DOHH2 (cell line): ENCODE data around the gene CCNB1IP1.

Experiments
- EZH2phosphoT487 ChIP-seq: fragments of 200-600 bp; sonication (generic); IDR thresholded peaks from 2 replicates; pipeline ENCODE4 v1.6.1; 2017; ENCODE audit warnings: borderline replicate concordance, mild to moderate bottlenecking, antibody characterized with exemption, low read length, moderate library complexity, mixed read lengths
- TF ChIP-seq, protein P1 (sequence below): fragments of 200-600 bp; sonication (generic); IDR thresholded peaks from one replicate; pipeline ENCODE4 v1.5.1; 2014; ENCODE audit warnings: antibody characterized with exemption, mild to moderate bottlenecking, low read depth, low read length; ENCODE audit not compliant: poor library complexity, severe bottlenecking

DNA sequence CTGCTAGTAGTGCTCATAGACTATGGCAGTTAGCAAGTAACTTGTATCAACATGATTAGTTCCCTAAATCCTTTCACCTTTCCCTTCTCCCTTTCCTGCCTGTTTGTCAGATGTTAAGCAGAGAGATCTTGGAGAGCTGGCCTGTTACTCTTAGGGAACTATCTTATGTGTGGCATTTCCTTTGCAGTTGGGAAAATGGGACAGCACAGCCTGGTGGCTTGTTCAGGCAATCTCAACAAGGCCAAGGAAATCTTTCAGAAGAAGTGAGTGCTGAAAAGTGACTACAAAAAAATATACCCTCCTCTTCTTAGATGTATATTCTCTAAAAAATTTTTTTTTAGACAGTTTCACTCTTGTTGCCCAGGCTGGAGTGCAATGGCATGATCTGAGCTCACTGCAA, 17.8 kb upstream of the CCNB1IP1 start:
- TF ChIP-seq, protein P1, sequence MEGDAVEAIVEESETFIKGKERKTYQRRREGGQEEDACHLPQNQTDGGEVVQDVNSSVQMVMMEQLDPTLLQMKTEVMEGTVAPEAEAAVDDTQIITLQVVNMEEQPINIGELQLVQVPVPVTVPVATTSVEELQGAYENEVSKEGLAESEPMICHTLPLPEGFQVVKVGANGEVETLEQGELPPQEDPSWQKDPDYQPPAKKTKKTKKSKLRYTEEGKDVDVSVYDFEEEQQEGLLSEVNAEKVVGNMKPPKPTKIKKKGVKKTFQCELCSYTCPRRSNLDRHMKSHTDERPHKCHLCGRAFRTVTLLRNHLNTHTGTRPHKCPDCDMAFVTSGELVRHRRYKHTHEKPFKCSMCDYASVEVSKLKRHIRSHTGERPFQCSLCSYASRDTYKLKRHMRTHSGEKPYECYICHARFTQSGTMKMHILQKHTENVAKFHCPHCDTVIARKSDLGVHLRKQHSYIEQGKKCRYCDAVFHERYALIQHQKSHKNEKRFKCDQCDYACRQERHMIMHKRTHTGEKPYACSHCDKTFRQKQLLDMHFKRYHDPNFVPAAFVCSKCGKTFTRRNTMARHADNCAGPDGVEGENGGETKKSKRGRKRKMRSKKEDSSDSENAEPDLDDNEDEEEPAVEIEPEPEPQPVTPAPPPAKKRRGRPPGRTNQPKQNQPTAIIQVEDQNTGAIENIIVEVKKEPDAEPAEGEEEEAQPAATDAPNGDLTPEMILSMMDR, result no peak
- no peak for TF ChIP-seq EZH2phosphoT487
